Cardiac muscle cell (in vitro differentiated cells and primary cell): ENCODE results near the gene MSRB3. TPM values are rescaled to one million over a fixed set of nuclear protein-coding genes. Genes with fewer than 3 reads are reported as not detected.

Experiments
- DNase-seq, 2 donors: peaks; one replicate each; pipeline versions ENCODE4 v3.0.0 to v3.0.0-alpha.2; 2010 to 2017; ENCODE audit warnings: low read depth in 1 of 2, low spot score in 1 of 2
- H3K27ac ChIP-seq: fragments of 200-600 bp; sonication (generic); 2 replicates; pipeline ENCODE4 v1.5.1; 2016
- H3K27me3 ChIP-seq: fragments of 200-600 bp; sonication (generic); 2 replicates; pipeline ENCODE4 v1.6.0; 2016; ENCODE audit warnings: control low read depth
- H3K36me3 ChIP-seq: fragments of 200-600 bp; sonication (generic); 2 replicates; pipeline ENCODE4 v1.5.1; 2016; ENCODE audit warnings: control low read depth
- H3K4me1 ChIP-seq: fragments of 200-600 bp; sonication (generic); 2 replicates; pipeline ENCODE4 v1.8.1; 2017; ENCODE audit warnings: low read depth, mild to moderate bottlenecking, mixed run types
- H3K4me3 ChIP-seq: fragments of 200-600 bp; sonication (generic); 2 replicates; pipeline ENCODE4 v1.5.1; 2016; ENCODE audit warnings: mild to moderate bottlenecking
- H3K9me3 ChIP-seq: fragments of 200-600 bp; sonication (generic); 2 replicates; pipeline ENCODE4 v1.5.1; 2017; ENCODE audit warnings: low read depth, mild to moderate bottlenecking, control low read depth
- polyA plus RNA-seq: library from polyadenylated mRNA; unstranded; fragments of >200 nt; fragmentation: Nextera tagmentation; extraction: Ambion mirVana; gene quantifications from 2 replicates; pipeline ENCODE4 v1.2.1, GENCODE V29; 2016
- total RNA-seq: library from RNA; depleted of rRNA; stranded (reverse); fragments of >200 nt; gene quantifications from 2 replicates; pipeline ENCODE4 v1.2.3, GENCODE V29; 2016
- TF ChIP-seq, protein P1 (sequence below): IDR thresholded peaks from 2 replicates; pipeline ENCODE4 v1.5.1; 2012; ENCODE audit warnings: low read depth, mild to moderate bottlenecking, low read length

Gene MSRB3
- total and polyA plus RNA-seq, 2 experiments from 2014 or later = 41.0 to 72.4 TPM

GRCh38 chr12:65494537-65494936, 216.1 kb downstream of the MSRB3 start:
- Histone ChIP-seq H3K9me3 (no peaks in the 10 kb centered on the region), H3K36me3 (no peaks in the 10 kb centered on the region), H3K4me3 (no peak overlapping the region), H3K27ac (peak overlapping the region; percentile 50), H3K4me1 (peaks cover 10% of the 10 kb centered on the region), H3K27me3 (no peaks in the 10 kb centered on the region)
- TF ChIP-seq, protein P1, sequence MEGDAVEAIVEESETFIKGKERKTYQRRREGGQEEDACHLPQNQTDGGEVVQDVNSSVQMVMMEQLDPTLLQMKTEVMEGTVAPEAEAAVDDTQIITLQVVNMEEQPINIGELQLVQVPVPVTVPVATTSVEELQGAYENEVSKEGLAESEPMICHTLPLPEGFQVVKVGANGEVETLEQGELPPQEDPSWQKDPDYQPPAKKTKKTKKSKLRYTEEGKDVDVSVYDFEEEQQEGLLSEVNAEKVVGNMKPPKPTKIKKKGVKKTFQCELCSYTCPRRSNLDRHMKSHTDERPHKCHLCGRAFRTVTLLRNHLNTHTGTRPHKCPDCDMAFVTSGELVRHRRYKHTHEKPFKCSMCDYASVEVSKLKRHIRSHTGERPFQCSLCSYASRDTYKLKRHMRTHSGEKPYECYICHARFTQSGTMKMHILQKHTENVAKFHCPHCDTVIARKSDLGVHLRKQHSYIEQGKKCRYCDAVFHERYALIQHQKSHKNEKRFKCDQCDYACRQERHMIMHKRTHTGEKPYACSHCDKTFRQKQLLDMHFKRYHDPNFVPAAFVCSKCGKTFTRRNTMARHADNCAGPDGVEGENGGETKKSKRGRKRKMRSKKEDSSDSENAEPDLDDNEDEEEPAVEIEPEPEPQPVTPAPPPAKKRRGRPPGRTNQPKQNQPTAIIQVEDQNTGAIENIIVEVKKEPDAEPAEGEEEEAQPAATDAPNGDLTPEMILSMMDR = no peak
- peak; percentile 12 to 56 for DNase-seq

DNA sequence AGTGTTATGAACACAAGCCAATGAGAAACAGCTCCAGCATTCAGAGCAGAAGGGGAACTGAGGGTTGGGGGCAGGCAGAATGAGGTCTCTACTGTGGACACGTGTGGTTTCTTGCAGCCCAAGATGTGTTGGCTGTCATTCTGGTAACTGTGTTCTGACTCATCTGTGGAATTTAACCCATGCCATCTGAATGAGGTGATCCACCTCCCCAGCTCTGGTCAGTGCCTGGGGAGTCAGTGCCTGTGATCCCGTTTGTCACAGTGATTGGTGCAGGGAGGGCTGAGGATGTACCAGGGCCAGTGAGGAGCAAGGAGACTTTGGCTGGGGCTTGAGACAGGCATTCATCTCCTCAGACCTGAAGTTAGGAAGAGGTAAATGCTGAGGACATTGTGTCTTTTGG, 216.8 kb downstream of the MSRB3 start:
- peaks cover 10% of the 10 kb centered on the region for H3K4me1 ChIP-seq
- no peaks in the 10 kb centered on the region for H3K27me3 ChIP-seq
- H3K36me3 ChIP-seq = no peaks in the 10 kb centered on the region
- H3K9me3 ChIP-seq = no peaks in the 10 kb centered on the region
- H3K4me3 ChIP-seq = no peak overlapping the region
- no peak overlapping the region for H3K27ac ChIP-seq
- TF ChIP-seq, protein P1 = no peak
- DNase-seq = peak in 1 of 2 donors; percentile 36

GRCh38 chr12:65496617-65497016, 218.1 kb downstream of the MSRB3 start:
- Histone ChIP-seq H3K4me1 (peaks cover 14% of the 10 kb centered on the region), H3K4me3 (no peak overlapping the region), H3K9me3 (no peaks in the 10 kb centered on the region), H3K27me3 (no peaks in the 10 kb centered on the region), H3K36me3 (no peaks in the 10 kb centered on the region), H3K27ac (no peak overlapping the region)
- DNase-seq = peak in 1 of 2 donors; percentile 78
- TF ChIP-seq, protein P1 = no peak

- TF ChIP-seq, protein P1 = no peak
- H3K4me3 ChIP-seq = no peak overlapping the region
- no peaks in the 10 kb centered on the region for H3K27me3 ChIP-seq
- H3K9me3 ChIP-seq = no peaks in the 10 kb centered on the region
- DNase-seq = peak in 1 of 2 donors; percentile 58
- no peak overlapping the region for H3K27ac ChIP-seq
- peaks cover 14% of the 10 kb centered on the region for H3K4me1 ChIP-seq
- H3K36me3 ChIP-seq = no peaks in the 10 kb centered on the region
These were observed 219.2 kb downstream of the MSRB3 start for GRCh38 chr12:65497660-65498059.

- H3K27me3 ChIP-seq = no peaks in the 10 kb centered on the region
- H3K4me3 ChIP-seq = no peak overlapping the region
- peaks cover 7% of the 10 kb centered on the region for H3K4me1 ChIP-seq
- no peak for DNase-seq
- H3K27ac ChIP-seq = no peak overlapping the region
- TF ChIP-seq, protein P1 = no peak
- no peaks in the 10 kb centered on the region for H3K36me3 ChIP-seq
- no peaks in the 10 kb centered on the region for H3K9me3 ChIP-seq
These were observed 220.7 kb downstream of the MSRB3 start for GRCh38 chr12:65499167-65499566.
